Aorta (tissue), 5 donors: Measurements from ENCODE around the gene TWIST2. TPM values are rescaled to one million over a fixed set of nuclear protein-coding genes. Genes with fewer than 3 reads are reported as not detected.
A peak's percentile ranks its signal among the peaks of the same experiment; 100 is the strongest.

Source experiments
- ATAC-seq: fragments of 200-7000 bp; cut with Tn5 transposase; one replicate; pipeline ENCODE4 v1.9.1; 2022; ENCODE audit warnings: moderate library complexity; ENCODE audit not compliant: low FRiP score
- DNase-seq, 2 donors: peaks; one replicate each; pipeline ENCODE4 v3.0.0-alpha.2; 2020
- H3K27ac ChIP-seq, 2 donors: one replicate each; pipeline ENCODE4 v1.5.1; 2013; ENCODE audit warnings: low read length in 2 of 2, mild to moderate bottlenecking in 2 of 2, moderate library complexity in 2 of 2, control low read depth in 1 of 2, inconsistent platforms in 1 of 2, low read depth in 1 of 2
- H3K27me3 ChIP-seq, 2 donors: one replicate each; pipeline ENCODE4 v1.6.1; 2013; ENCODE audit warnings: control low read depth in 1 of 2, low read length in 1 of 2, mild to moderate bottlenecking in 1 of 2, moderate library complexity in 1 of 2; ENCODE audit not compliant: insufficient read depth in 2 of 2, control insufficient read depth in 1 of 2
- H3K36me3 ChIP-seq, 2 donors: one replicate each; pipeline ENCODE4 v1.6.1; 2013; ENCODE audit warnings: control low read depth in 1 of 2, low read length in 1 of 2, mild to moderate bottlenecking in 1 of 2; ENCODE audit not compliant: insufficient read depth in 2 of 2, control insufficient read depth in 1 of 2
- H3K4me1 ChIP-seq, 2 donors: one replicate each; pipeline ENCODE4 v1.6.1; 2013; ENCODE audit warnings: low read length in 2 of 2, control low read depth in 1 of 2, mild to moderate bottlenecking in 1 of 2, moderate library complexity in 1 of 2; ENCODE audit not compliant: insufficient read depth in 2 of 2, control insufficient read depth in 1 of 2
- H3K4me3 ChIP-seq, 2 donors: one replicate each; pipeline ENCODE4 v1.5.1; 2013; ENCODE audit warnings: low read length in 2 of 2, control low read depth in 1 of 2, mild to moderate bottlenecking in 1 of 2
- H3K9me3 ChIP-seq: one replicate; pipeline ENCODE4 v1.6.1; 2013; ENCODE audit warnings: mild to moderate bottlenecking, low read length; ENCODE audit not compliant: control insufficient read depth
- WGBS, 2 donors: extraction: QIAGEN DNeasy Blood & Tissue Kit; methylation state at CpG; one replicate each; pipeline ENCODE4 v1.1.7; 2013; 5-methylcytosine and 5-hydroxymethylcytosine counted together
- intact Hi-C, 2 donors: fragments of 100-400 bp; cut with DNase I; formaldehyde crosslinking; loops; one replicate each; pipeline versions ENCODE4 v1.14.2 to v1.15.0; 2022
- polyA plus RNA-seq, 2 donors: library from polyadenylated mRNA; stranded (reverse); fragments of 200-250 nt; gene quantifications; one replicate each; pipeline ENCODE4 v1.2.3, GENCODE V29; 2013
- total RNA-seq, 2 donors: library from RNA; stranded (reverse); fragmentation: NEBNext Ultra II Directional; extraction: Animal tissue kit (Norgen Biotek cat#: 25700); gene quantifications; one replicate each; pipeline ENCODE4 v1.2.1, GENCODE V29; 2021
- donor health status: healthy with polysubstance abuse.
- donor health status: Bipolar disorder and iron deficiency.
- donor health status: DM: no; HTN: no; CAD: no.
- donor health status: DM: no; HTN: no; CAD: no.
- donor health status: DM: yes; HTN: yes; CAD: no.

Gene TWIST2
- total and polyA plus RNA-seq, 4 donors: 6.0 to 20.8 (median 14.6) TPM

GRCh38 chr2:238947920-238948710 is 100.2 kb downstream of the TWIST2 start:
- no peaks in the 10 kb centered on the region for H3K4me1 ChIP-seq
- DNase-seq (peak; percentile 77 to 78), ATAC-seq (peak; percentile 48)
- no peaks in the 10 kb centered on the region for H3K36me3 ChIP-seq
- 76 to 79% methylated on average over 10 of the region's 10 CpGs for WGBS, 2 donors
- intact Hi-C loops: loop anchor here in 1 of 2 donors (10.0 kb wide), 1 partner anchor 103 kb away; the partner anchor contains the start of gene TWIST2
- H3K27ac ChIP-seq: no peak overlapping the region
- H3K4me3 ChIP-seq: no peak overlapping the region
- no peaks in the 10 kb centered on the region for H3K9me3 ChIP-seq
- no peaks in the 10 kb centered on the region for H3K27me3 ChIP-seq

GRCh38 chr2:238948765-238949641 is 101.1 kb downstream of the TWIST2 start:
- intact Hi-C loops: loop anchor here in 1 of 2 donors (10.0 kb wide), 1 partner anchor 104 kb away; the partner anchor contains the start of gene TWIST2
- H3K4me3 ChIP-seq: no peak overlapping the region
- DNase-seq: peak in 1 of 2 donors; percentile 68
- no peaks in the 10 kb centered on the region for H3K27me3 ChIP-seq
- ATAC-seq: no peak
- no peaks in the 10 kb centered on the region for H3K4me1 ChIP-seq
- no peak overlapping the region for H3K27ac ChIP-seq
- 67 to 78% methylated on average over 7 of the region's 7 CpGs for WGBS, 2 donors
- H3K36me3 ChIP-seq: no peaks in the 10 kb centered on the region
- H3K9me3 ChIP-seq: no peaks in the 10 kb centered on the region

GRCh38 chr2:238949710-238950345 is 101.9 kb downstream of the TWIST2 start:
- WGBS, 2 donors: 78% methylated on average over 10 of the region's 10 CpGs
- peak in 1 of 2 donors; percentile 48 for DNase-seq
- Histone ChIP-seq H3K4me1 (no peaks in the 10 kb centered on the region), H3K4me3 (no peak overlapping the region), H3K27ac (no peak overlapping the region), H3K36me3 (no peaks in the 10 kb centered on the region), H3K27me3 (no peaks in the 10 kb centered on the region), H3K9me3 (no peaks in the 10 kb centered on the region)
- no peak for ATAC-seq
- intact Hi-C loops: loop anchor here (10.0 kb wide), 2 partner anchors 105 to 585 kb away; partner anchors contain the start of gene TWIST2 (in 1 of the 2)

- WGBS, 2 donors: 93 to 95% methylated on average over 13 of the region's 13 CpGs
- H3K27me3 ChIP-seq: no peaks in the 10 kb centered on the region
- no peaks in the 10 kb centered on the region for H3K4me1 ChIP-seq
- no peak overlapping the region for H3K27ac ChIP-seq
- ATAC-seq (no peak), DNase-seq (peak in 1 of 2 donors; percentile 59)
- no peaks in the 10 kb centered on the region for H3K36me3 ChIP-seq
- H3K4me3 ChIP-seq: no peak overlapping the region
- no peaks in the 10 kb centered on the region for H3K9me3 ChIP-seq
- intact Hi-C loops: loop anchor here in 1 of 2 donors (10.0 kb wide), 1 partner anchor 586 kb away; no protein-coding TSS in a partner anchor
Measured at GRCh38 chr2:238950551-238950950, 102.7 kb downstream of the TWIST2 start.

- intact Hi-C loops: loop anchor here in 1 of 2 donors (10.0 kb wide), 1 partner anchor 588 kb away; no protein-coding TSS in a partner anchor
- H3K4me1 ChIP-seq: no peaks in the 10 kb centered on the region
- DNase-seq (no peak), ATAC-seq (no peak)
- H3K9me3 ChIP-seq: no peaks in the 10 kb centered on the region
- no peaks in the 10 kb centered on the region for H3K27me3 ChIP-seq
- no peak overlapping the region for H3K4me3 ChIP-seq
- no peaks in the 10 kb centered on the region for H3K36me3 ChIP-seq
- H3K27ac ChIP-seq: no peak overlapping the region
- WGBS, 2 donors: 84 to 86% methylated on average over 5 of the region's 5 CpGs
Measured at GRCh38 chr2:238952261-238952919, 104.5 kb downstream of the TWIST2 start.

- H3K27ac ChIP-seq: no peak overlapping the region
- H3K9me3 ChIP-seq: no peaks in the 10 kb centered on the region
- H3K27me3 ChIP-seq: no peaks in the 10 kb centered on the region
- ATAC-seq (no peak), DNase-seq (peak in 1 of 2 donors; percentile 38)
- no peaks in the 10 kb centered on the region for H3K36me3 ChIP-seq
- no peaks in the 10 kb centered on the region for H3K4me1 ChIP-seq
- intact Hi-C loops: loop anchor here in 1 of 2 donors (10.0 kb wide), 1 partner anchor 590 kb away; no protein-coding TSS in a partner anchor
- 89 to 90% methylated on average over 12 of the region's 12 CpGs for WGBS, 2 donors
- H3K4me3 ChIP-seq: no peak overlapping the region
Measured at GRCh38 chr2:238954841-238955591, 107.1 kb downstream of the TWIST2 start.

GRCh38 chr2:238955648-238956531 is 108.0 kb downstream of the TWIST2 start:
- intact Hi-C loops: loop anchor here in 1 of 2 donors (10.0 kb wide), 1 partner anchor 591 kb away; no protein-coding TSS in a partner anchor
- no peaks in the 10 kb centered on the region for H3K27me3 ChIP-seq
- 82 to 89% methylated on average over 10 of the region's 10 CpGs for WGBS, 2 donors
- no peaks in the 10 kb centered on the region for H3K36me3 ChIP-seq
- no peaks in the 10 kb centered on the region for H3K9me3 ChIP-seq
- H3K4me1 ChIP-seq: no peaks in the 10 kb centered on the region
- peak in 1 of 2 donors; percentile 25 for DNase-seq
- no peak for ATAC-seq
- no peak overlapping the region for H3K27ac ChIP-seq
- H3K4me3 ChIP-seq: no peak overlapping the region
